GM23338 (cell line): ENCODE measurements around the gene TLNRD1. TPM values are rescaled to one million over a fixed set of nuclear protein-coding genes. Genes with fewer than 3 reads are reported as not detected.
A peak's percentile ranks its signal among the peaks of the same experiment; 100 is the strongest.

Source experiments
- ATAC-seq: fragments of 200-7000 bp; cut with Tn5 transposase; 3 replicates; pipeline ENCODE4 v1.9.1; 2020
- DNase-seq: peaks from one replicate; pipeline ENCODE4 v3.0.0-alpha.2; 2015; ENCODE audit warnings: low spot score
- H2AFZ ChIP-seq: fragments of 200-600 bp; sonication (generic); 2 replicates; pipeline ENCODE4 v1.8.0; 2016; ENCODE audit warnings: antibody characterized with exemption, mild to moderate bottlenecking, moderate library complexity
- H3F3A ChIP-seq: fragments of 200-600 bp; sonication (generic); replicated peaks from 2 replicates; pipeline ENCODE4 v1.8.0; 2017; ENCODE audit warnings: antibody characterized with exemption, mixed run types, low read depth
- H3K27ac ChIP-seq: fragments of 200-600 bp; sonication (generic); 2 replicates; pipeline ENCODE4 v1.6.1; 2016; ENCODE audit warnings: low read depth
- H3K27me3 ChIP-seq: fragments of 200-600 bp; sonication (generic); 2 replicates; pipeline ENCODE4 v1.8.0; 2016; ENCODE audit warnings: mild to moderate bottlenecking, mixed run types, moderate library complexity; ENCODE audit not compliant: insufficient read depth
- H3K36me3 ChIP-seq: fragments of 200-600 bp; sonication (generic); 2 replicates; pipeline ENCODE4 v1.8.0; 2016; ENCODE audit warnings: mild to moderate bottlenecking; ENCODE audit not compliant: insufficient read depth
- H3K4me1 ChIP-seq: fragments of 200-600 bp; sonication (generic); 2 replicates; pipeline ENCODE4 v1.8.0; 2016; ENCODE audit warnings: mild to moderate bottlenecking, moderate library complexity; ENCODE audit not compliant: insufficient read depth
- H3K4me2 ChIP-seq: fragments of 200-600 bp; sonication (generic); 2 replicates; pipeline ENCODE4 v1.7.1; 2017; ENCODE audit warnings: mixed run types
- H3K4me3 ChIP-seq: fragments of 200-600 bp; sonication (generic); 2 replicates; pipeline ENCODE4 v1.6.1; 2016; ENCODE audit warnings: mixed run types
- H3K79me2 ChIP-seq: fragments of 200-600 bp; sonication (generic); replicated peaks from 2 replicates; pipeline ENCODE4 v1.8.0; 2017; ENCODE audit warnings: mild to moderate bottlenecking; ENCODE audit not compliant: insufficient read depth
- H3K9me2 ChIP-seq: fragments of 200-600 bp; sonication (generic); 2 replicates; pipeline ENCODE4 v1.8.0; 2017; ENCODE audit not compliant: insufficient read depth
- H4K20me1 ChIP-seq: fragments of 200-600 bp; sonication (generic); replicated peaks from 2 replicates; pipeline ENCODE4 v1.8.0; 2017; ENCODE audit warnings: mild to moderate bottlenecking; ENCODE audit not compliant: insufficient read depth
- H3K27ac Mint-ChIP-seq: 2 replicates; pipeline ENCODE4 v1.8.0; 2020; ENCODE audit warnings: inconsistent platforms, mild to moderate bottlenecking, moderate library complexity, mixed read lengths
- H3K27me3 Mint-ChIP-seq: 3 replicates; pipeline ENCODE4 v1.8.0; 2022; ENCODE audit warnings: low read depth, mild to moderate bottlenecking, moderate library complexity, mixed read lengths, inconsistent platforms; ENCODE audit not compliant: insufficient read depth, poor library complexity
- H3K36me3 Mint-ChIP-seq: 3 replicates; pipeline ENCODE4 v1.8.0; 2021; ENCODE audit warnings: low read depth, mild to moderate bottlenecking, inconsistent platforms, moderate library complexity, mixed read lengths
- H3K4me1 Mint-ChIP-seq: 3 replicates; pipeline ENCODE4 v1.8.0; 2020; ENCODE audit warnings: mild to moderate bottlenecking, inconsistent platforms, mixed read lengths
- H3K4me3 Mint-ChIP-seq: 3 replicates; pipeline ENCODE4 v1.8.0; 2021; ENCODE audit warnings: moderate library complexity, mild to moderate bottlenecking, inconsistent platforms, mixed read lengths
- H3K9me3 Mint-ChIP-seq: 3 replicates; pipeline ENCODE4 v1.8.0; 2020; ENCODE audit warnings: moderate library complexity, mild to moderate bottlenecking, inconsistent platforms, mixed read lengths
- CREB1 ChIP-seq: fragments of 250-450 bp; sonication (Bioruptor Pico); IDR thresholded peaks from 2 replicates; pipeline ENCODE4 v1.5.0; 2020; ENCODE audit warnings: low read depth, mild to moderate bottlenecking, moderate library complexity
- CTCF ChIP-seq, 2 experiments: fragments of 200-600 bp in 1 of 2; sonication (generic) in 1 of 2; conservative IDR thresholded peaks; 2 replicates each; pipeline versions ENCODE4 v1.5.1 to v1.6.1; 2016 to 2017; ENCODE audit warnings: antibody characterized with exemption in 2 of 2, low read depth in 2 of 2, mild to moderate bottlenecking in 2 of 2, moderate library complexity in 1 of 2
- EZH2 ChIP-seq: fragments of 200-600 bp; sonication (generic); IDR thresholded peaks from one replicate; pipeline ENCODE4 v1.8.0; 2017; ENCODE audit warnings: antibody characterized with exemption, mild to moderate bottlenecking, low read depth; ENCODE audit not compliant: unreplicated experiment
- NANOG ChIP-seq: IDR thresholded peaks from 2 replicates; pipeline ENCODE4 v1.6.1; 2016; ENCODE audit warnings: antibody characterized with exemption, borderline replicate concordance
- REST ChIP-seq: IDR thresholded peaks from one replicate; pipeline ENCODE4 v1.6.1; 2018; ENCODE audit warnings: antibody characterized with exemption; ENCODE audit not compliant: unreplicated experiment
- ZNF331 ChIP-seq: fragments of 250-450 bp; sonication (Bioruptor Pico); IDR thresholded peaks from 2 replicates; pipeline ENCODE4 v1.5.0; 2020; ENCODE audit warnings: low read depth, mild to moderate bottlenecking, moderate library complexity
- polyA plus RNA-seq: library from polyadenylated mRNA; unstranded; fragments of >200 nt; fragmentation: Nextera tagmentation; extraction: Ambion mirVana; gene quantifications from 2 replicates; pipeline ENCODE4 v1.2.1, GENCODE V29; 2016
- total RNA-seq: library from RNA; depleted of rRNA; stranded (reverse); fragments of >200 nt; shearing (Covaris generic); gene quantifications from 2 replicates; pipeline ENCODE4 v1.2.3, GENCODE V29; 2014

Gene TLNRD1
- total and polyA plus RNA-seq, 2 experiments from 2014 or later = 6.7 to 27.3 TPM

GRCh38 chr15:80969316-80969715 lies 31.4 kb upstream of the TLNRD1 start (continued):
- TF ChIP-seq EZH2 (no peak), REST (no peak)

GRCh38 chr15:80970018-80970657 lies 30.6 kb upstream of the TLNRD1 start:
- H3K27ac ChIP-seq = peak overlapping the region; percentile 61; the same call in 1 of the 2 replicates
- Mint-ChIP-seq H3K9me3 (peaks cover 2% of the 10 kb centered on the region; the same call in 2 of the 3 replicates), H3K27me3 (peaks cover 13% of the 10 kb centered on the region), H3K27ac (no peak overlapping the region), H3K36me3 (peaks cover 26% of the 10 kb centered on the region), H3K4me1 (peaks cover 53% of the 10 kb centered on the region), H3K4me3 (no peak overlapping the region)
- DNase-seq (peak; percentile 86), ATAC-seq (peak; percentile 56)
- no peak overlapping the region for H3K4me3 ChIP-seq
- H3K27me3 ChIP-seq = no peaks in the 10 kb centered on the region
- H3F3A ChIP-seq = no peaks in the 10 kb centered on the region; the same call in 1 of the 2 replicates
- no peaks in the 10 kb centered on the region for H3K9me2 ChIP-seq
- 0 out of 2 replicates have a peak, but pooled peaks cover 3% of the 10 kb centered on the region for H4K20me1 ChIP-seq
- no peak for TF ChIP-seq EZH2
- no peak for TF ChIP-seq CREB1
- no peak for TF ChIP-seq ZNF331 (CRISPR knock-in tag)
- peak; percentile 85 to 86 for TF ChIP-seq CTCF (conservative IDR thresholded peaks at IDR 0.05; ENCODE audit: low read depth in 2 of 2)
- H3K79me2 ChIP-seq = peaks cover 30% of the 10 kb centered on the region
- H2AFZ ChIP-seq = no peak overlapping the region
- H3K4me2 ChIP-seq = no peak overlapping the region
- peaks cover 7% of the 10 kb centered on the region; the same call in 1 of the 2 replicates for H3K36me3 ChIP-seq
- peaks cover 35% of the 10 kb centered on the region for H3K4me1 ChIP-seq

- H3K27ac Mint-ChIP-seq = no peak overlapping the region
Measured at GRCh38 chr15:80970658-80971057, 30.1 kb upstream of the TLNRD1 start.

More at GRCh38 chr15:80970658-80971057, 30.1 kb upstream of the TLNRD1 start:
- H3K27ac ChIP-seq = peak overlapping the region; percentile 61; the same call in 1 of the 2 replicates
- Mint-ChIP-seq H3K4me3 (no peak overlapping the region), H3K4me1 (peaks cover 53% of the 10 kb centered on the region), H3K27me3 (peaks cover 13% of the 10 kb centered on the region), H3K36me3 (peaks cover 21% of the 10 kb centered on the region), H3K9me3 (no peaks in the 10 kb centered on the region; the same call in 2 of the 3 replicates)
- H3K4me2 ChIP-seq = peak overlapping the region; percentile 17
- no peaks in the 10 kb centered on the region; the same call in 1 of the 2 replicates for H3F3A ChIP-seq
- H3K4me1 ChIP-seq = peaks cover 35% of the 10 kb centered on the region
- H3K27me3 ChIP-seq = no peaks in the 10 kb centered on the region
- H2AFZ ChIP-seq = no peak overlapping the region
- ATAC-seq (no peak), DNase-seq (no peak)
- peaks cover 32% of the 10 kb centered on the region for H3K79me2 ChIP-seq
- no peak overlapping the region for H3K4me3 ChIP-seq
- H4K20me1 ChIP-seq = 0 out of 2 replicates have a peak, but pooled peaks cover 8% of the 10 kb centered on the region
- TF ChIP-seq NANOG = no peak
- no peaks in the 10 kb centered on the region for H3K9me2 ChIP-seq
- H3K36me3 ChIP-seq = 0 out of 2 replicates have a peak, but pooled peaks cover 2% of the 10 kb centered on the region
